ENCODE measurements around the gene TMEM132D. TPM values are rescaled to one million over a fixed set of nuclear protein-coding genes. Genes with fewer than 3 reads are reported as not detected.

Gene TMEM132D
- total RNA-seq, 2 experiments from 2014 or later, result not detected

GRCh38 chr12:129613314-129613713 is 290.5 kb downstream of the TMEM132D start:
- no TSS peak for BruUV-seq (replicated peaks)
- no peak overlapping the region for H3K27ac ChIP-seq (ENCODE audit: low read depth, low read length, poor library complexity, severe bottlenecking)
- H3K9me2 ChIP-seq (ENCODE audit: insufficient read depth, low read length), result no peaks in the 10 kb centered on the region
- intact Hi-C loops (cut with micrococcal nuclease; ENCODE audit: unreplicated experiment), result no loop called here
- no peak overlapping the region for H2AFZ ChIP-seq (ENCODE audit: low read length)
- H3K4me2 ChIP-seq (ENCODE audit: low read length), result no peak overlapping the region
- no peaks in the 10 kb centered on the region for H3K9me3 ChIP-seq (ENCODE audit: low read length)
- CTCF ChIA-PET (ENCODE audit: unreplicated experiment), result no interaction called here
- no peaks in the 10 kb centered on the region for H3K36me3 ChIP-seq (ENCODE audit: insufficient read depth, low read length)
- POLR2A ChIA-PET, result no interaction called here
- no peaks in the 10 kb centered on the region for H4K20me1 ChIP-seq (ENCODE audit: insufficient read depth, low read length)
- no peaks in the 10 kb centered on the region for H3K4me1 ChIP-seq (ENCODE audit: insufficient read depth, low read length, poor library complexity, severe bottlenecking)
- DNase-seq (ENCODE audit: low spot score), result no peak
- TF ChIP-seq EZH2phosphoT487 (IDR thresholded peaks at IDR 0.05; ENCODE audit: borderline replicate concordance, low read depth, low read length) (no peak), CTCF (conservative IDR thresholded peaks at IDR 0.05; ENCODE audit: low read length) (no peak)
- no peaks in the 10 kb centered on the region for H3K79me2 ChIP-seq (ENCODE audit: insufficient read depth, low read depth, low read length)
- no peak overlapping the region for H3K4me3 ChIP-seq (ENCODE audit: low read depth, low read length, poor library complexity, severe bottlenecking)

GRCh38 chr12:129610601-129611120 is 293.2 kb downstream of the TMEM132D start:
- BruUV-seq (replicated peaks), result no TSS peak
- H3K4me1 ChIP-seq (ENCODE audit: insufficient read depth, low read length, poor library complexity, severe bottlenecking), result no peaks in the 10 kb centered on the region
- intact Hi-C loops (cut with micrococcal nuclease; ENCODE audit: unreplicated experiment), result no loop called here
- no peak overlapping the region for H3K4me3 ChIP-seq (ENCODE audit: low read depth, low read length, poor library complexity, severe bottlenecking)
- no peaks in the 10 kb centered on the region for H3K9me3 ChIP-seq (ENCODE audit: low read length)
- no peaks in the 10 kb centered on the region for H3K9me2 ChIP-seq (ENCODE audit: insufficient read depth, low read length)
- no peak overlapping the region for H2AFZ ChIP-seq (ENCODE audit: low read length)
- no peaks in the 10 kb centered on the region for H4K20me1 ChIP-seq (ENCODE audit: insufficient read depth, low read length)
- ChIA-PET POLR2A (no interaction called here), CTCF (ENCODE audit: unreplicated experiment) (no interaction called here)
- H3K79me2 ChIP-seq (ENCODE audit: insufficient read depth, low read depth, low read length), result no peaks in the 10 kb centered on the region
- TF ChIP-seq EZH2phosphoT487 (IDR thresholded peaks at IDR 0.05; ENCODE audit: borderline replicate concordance, low read depth, low read length), result no peak
- no peak for TF ChIP-seq CTCF (conservative IDR thresholded peaks at IDR 0.05; ENCODE audit: low read length)
- no peaks in the 10 kb centered on the region for H3K36me3 ChIP-seq (ENCODE audit: insufficient read depth, low read length)
- no peak overlapping the region for H3K4me2 ChIP-seq (ENCODE audit: low read length)
- DNase-seq (ENCODE audit: low spot score), result no peak
- no peak overlapping the region for H3K27ac ChIP-seq (ENCODE audit: low read depth, low read length, poor library complexity, severe bottlenecking)

DNA sequence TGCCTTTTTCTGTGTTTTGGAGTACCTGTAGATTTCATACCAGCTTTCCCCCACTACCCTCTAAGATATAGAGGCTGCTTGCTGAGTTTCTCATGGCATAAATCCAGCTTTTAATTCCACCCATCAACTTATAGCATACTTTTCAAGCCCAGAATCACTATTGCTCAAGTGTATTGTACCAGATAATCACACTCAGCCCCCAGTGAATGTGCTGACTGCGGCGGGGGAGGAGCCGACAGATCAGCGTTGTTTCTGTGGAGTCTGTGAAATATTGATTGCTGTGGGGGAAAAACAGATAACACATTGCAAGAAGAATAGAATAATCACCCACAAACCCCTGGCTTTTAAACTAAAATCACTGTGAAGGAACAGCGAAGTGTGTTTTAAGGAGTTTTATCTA is 296.1 kb downstream of the TMEM132D start:
- ChIA-PET POLR2A (no interaction called here), CTCF (ENCODE audit: unreplicated experiment) (no interaction called here)
- no TSS peak for BruUV-seq (replicated peaks)
- Histone ChIP-seq H3K27ac (ENCODE audit: low read depth, low read length, poor library complexity, severe bottlenecking) (no peak overlapping the region), H3K9me2 (ENCODE audit: insufficient read depth, low read length) (no peaks in the 10 kb centered on the region), H3K4me3 (ENCODE audit: low read depth, low read length, poor library complexity, severe bottlenecking) (no peak overlapping the region), H3K36me3 (ENCODE audit: insufficient read depth, low read length) (no peaks in the 10 kb centered on the region), H4K20me1 (ENCODE audit: insufficient read depth, low read length) (no peaks in the 10 kb centered on the region), H3K79me2 (ENCODE audit: insufficient read depth, low read depth, low read length) (no peaks in the 10 kb centered on the region), H3K4me1 (ENCODE audit: insufficient read depth, low read length, poor library complexity, severe bottlenecking) (no peaks in the 10 kb centered on the region), H3K4me2 (ENCODE audit: low read length) (no peak overlapping the region), H3K9me3 (ENCODE audit: low read length) (no peaks in the 10 kb centered on the region), H2AFZ (ENCODE audit: low read length) (no peak overlapping the region)
- TF ChIP-seq EZH2phosphoT487 (IDR thresholded peaks at IDR 0.05; ENCODE audit: borderline replicate concordance, low read depth, low read length) (no peak), CTCF (conservative IDR thresholded peaks at IDR 0.05; ENCODE audit: low read length) (no peak)
- intact Hi-C loops (cut with micrococcal nuclease; ENCODE audit: unreplicated experiment), result no loop called here
- no peak for DNase-seq (ENCODE audit: low spot score)

Measured in OCI-LY7 (cell line).